SK-N-MC (cell line): ENCODE measurements around the gene WDR12.

Source experiments
- EZH2 ChIP-seq: fragments of 200-600 bp; sonication (generic); IDR thresholded peaks from one replicate; pipeline ENCODE4 v1.6.1; 2017; ENCODE audit warnings: antibody characterized with exemption
- POLR2AphosphoS5 ChIP-seq: IDR thresholded peaks from 2 replicates; pipeline ENCODE4 v1.6.1; 2012; ENCODE audit warnings: mild to moderate bottlenecking, low read depth, low read length, borderline replicate concordance

DNA sequence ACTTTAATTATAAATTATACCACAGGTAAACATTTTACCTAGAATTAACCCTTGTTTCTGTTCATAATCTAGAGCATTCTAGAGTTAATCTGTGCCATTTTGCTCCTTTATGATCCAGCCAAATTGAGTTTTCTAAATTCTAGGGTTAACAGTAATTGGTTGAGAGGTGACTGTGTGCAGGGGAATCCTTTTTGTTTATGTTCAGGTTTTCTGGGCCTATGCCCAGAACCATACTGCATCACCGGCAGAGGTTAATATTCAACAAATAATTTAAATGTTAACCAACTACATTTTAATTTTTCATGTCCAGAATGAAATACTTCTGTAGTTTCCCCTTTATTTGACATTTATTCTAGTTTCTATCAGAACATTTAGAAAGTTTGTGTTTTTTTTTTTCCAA lies 32.9 kb upstream of the WDR12 start:
- TF ChIP-seq EZH2, result no peak
- no peak for TF ChIP-seq POLR2AphosphoS5
